ENCODE results near the gene DLG3.

Gene DLG3

GRCh38 chrX:70456256-70456655 lies 11.6 kb downstream of the DLG3 start:
- no peaks in the 10 kb centered on the region for H3K27me3 ChIP-seq (ENCODE audit: control insufficient read depth, insufficient read depth, low read length)
- H3K9me3 ChIP-seq (ENCODE audit: control insufficient read depth, low read depth, low read length), result no peaks in the 10 kb centered on the region
- H3K36me3 ChIP-seq (ENCODE audit: control insufficient read depth, low read depth, low read length), result peaks cover 11% of the 10 kb centered on the region
- H3K9ac ChIP-seq (ENCODE audit: low read length), result peak overlapping the region; percentile 80
- no peaks in the 10 kb centered on the region for H3K4me1 ChIP-seq (ENCODE audit: control insufficient read depth, low read depth, low read length)
- peak overlapping the region; percentile 9 for H3K27ac ChIP-seq (ENCODE audit: low read length)
- H3K4me3 ChIP-seq (ENCODE audit: low read length), result peak overlapping the region; percentile 65

- no peak overlapping the region for H3K9ac ChIP-seq (ENCODE audit: low read length)
- H3K27ac ChIP-seq (ENCODE audit: low read length), result no peak overlapping the region
- no peaks in the 10 kb centered on the region for H3K9me3 ChIP-seq (ENCODE audit: control insufficient read depth, low read depth, low read length)
- H3K36me3 ChIP-seq (ENCODE audit: control insufficient read depth, low read depth, low read length), result peaks cover 11% of the 10 kb centered on the region
- H3K4me3 ChIP-seq (ENCODE audit: low read length), result no peak overlapping the region
- no peaks in the 10 kb centered on the region for H3K27me3 ChIP-seq (ENCODE audit: control insufficient read depth, insufficient read depth, low read length)
- H3K4me1 ChIP-seq (ENCODE audit: control insufficient read depth, low read depth, low read length), result no peaks in the 10 kb centered on the region
Observed at GRCh38 chrX:70461026-70461425, 16.4 kb downstream of the DLG3 start.

- Histone ChIP-seq H3K27ac (ENCODE audit: low read length) (no peak overlapping the region), H3K27me3 (ENCODE audit: control insufficient read depth, insufficient read depth, low read length) (no peaks in the 10 kb centered on the region), H3K4me3 (ENCODE audit: low read length) (no peak overlapping the region), H3K9me3 (ENCODE audit: control insufficient read depth, low read depth, low read length) (no peaks in the 10 kb centered on the region), H3K36me3 (ENCODE audit: control insufficient read depth, low read depth, low read length) (peaks cover 10% of the 10 kb centered on the region), H3K9ac (ENCODE audit: low read length) (no peak overlapping the region), H3K4me1 (ENCODE audit: control insufficient read depth, low read depth, low read length) (no peaks in the 10 kb centered on the region)
Observed at GRCh38 chrX:70464051-70464450, 19.4 kb downstream of the DLG3 start.

- Histone ChIP-seq H3K9me3 (ENCODE audit: control insufficient read depth, low read depth, low read length) (no peaks in the 10 kb centered on the region), H3K4me3 (ENCODE audit: low read length) (no peak overlapping the region), H3K27me3 (ENCODE audit: control insufficient read depth, insufficient read depth, low read length) (no peaks in the 10 kb centered on the region), H3K9ac (ENCODE audit: low read length) (no peak overlapping the region), H3K36me3 (ENCODE audit: control insufficient read depth, low read depth, low read length) (no peaks in the 10 kb centered on the region), H3K4me1 (ENCODE audit: control insufficient read depth, low read depth, low read length) (no peaks in the 10 kb centered on the region), H3K27ac (ENCODE audit: low read length) (no peak overlapping the region)
Observed at GRCh38 chrX:70466968-70467367, 22.3 kb downstream of the DLG3 start.

GRCh38 chrX:70468709-70469108 lies 24.1 kb downstream of the DLG3 start:
- H3K9ac ChIP-seq (ENCODE audit: low read length), result no peak overlapping the region
- H3K27ac ChIP-seq (ENCODE audit: low read length), result no peak overlapping the region
- no peaks in the 10 kb centered on the region for H3K27me3 ChIP-seq (ENCODE audit: control insufficient read depth, insufficient read depth, low read length)
- H3K9me3 ChIP-seq (ENCODE audit: control insufficient read depth, low read depth, low read length), result peaks cover 9% of the 10 kb centered on the region
- no peak overlapping the region for H3K4me3 ChIP-seq (ENCODE audit: low read length)
- H3K4me1 ChIP-seq (ENCODE audit: control insufficient read depth, low read depth, low read length), result no peaks in the 10 kb centered on the region
- no peaks in the 10 kb centered on the region for H3K36me3 ChIP-seq (ENCODE audit: control insufficient read depth, low read depth, low read length)

GRCh38 chrX:70470850-70471289 lies 26.2 kb downstream of the DLG3 start:
- Histone ChIP-seq H3K27me3 (ENCODE audit: control insufficient read depth, insufficient read depth, low read length) (no peaks in the 10 kb centered on the region), H3K4me3 (ENCODE audit: low read length) (no peak overlapping the region), H3K4me1 (ENCODE audit: control insufficient read depth, low read depth, low read length) (peaks cover 6% of the 10 kb centered on the region), H3K9ac (ENCODE audit: low read length) (no peak overlapping the region), H3K9me3 (ENCODE audit: control insufficient read depth, low read depth, low read length) (peaks cover 9% of the 10 kb centered on the region), H3K36me3 (ENCODE audit: control insufficient read depth, low read depth, low read length) (no peaks in the 10 kb centered on the region), H3K27ac (ENCODE audit: low read length) (no peak overlapping the region)

- no peak overlapping the region for H3K27ac ChIP-seq (ENCODE audit: low read length)
- peaks cover 5% of the 10 kb centered on the region for H3K36me3 ChIP-seq (ENCODE audit: control insufficient read depth, low read depth, low read length)
- H3K9ac ChIP-seq (ENCODE audit: low read length), result peak overlapping the region; percentile 30
- peaks cover 47% of the 10 kb centered on the region for H3K4me1 ChIP-seq (ENCODE audit: control insufficient read depth, low read depth, low read length)
- no peaks in the 10 kb centered on the region for H3K27me3 ChIP-seq (ENCODE audit: control insufficient read depth, insufficient read depth, low read length)
- peaks cover 17% of the 10 kb centered on the region for H3K9me3 ChIP-seq (ENCODE audit: control insufficient read depth, low read depth, low read length)
- H3K4me3 ChIP-seq (ENCODE audit: low read length), result peak overlapping the region; percentile 2
Observed at GRCh38 chrX:70476166-70476933, 31.7 kb downstream of the DLG3 start.

GRCh38 chrX:70476934-70477733 lies 32.5 kb downstream of the DLG3 start:
- Histone ChIP-seq H3K4me3 (ENCODE audit: low read length) (peak overlapping the region; percentile 2), H3K4me1 (ENCODE audit: control insufficient read depth, low read depth, low read length) (peaks cover 47% of the 10 kb centered on the region), H3K9me3 (ENCODE audit: control insufficient read depth, low read depth, low read length) (peaks cover 17% of the 10 kb centered on the region), H3K27me3 (ENCODE audit: control insufficient read depth, insufficient read depth, low read length) (no peaks in the 10 kb centered on the region), H3K9ac (ENCODE audit: low read length) (peak overlapping the region; percentile 30), H3K27ac (ENCODE audit: low read length) (no peak overlapping the region), H3K36me3 (ENCODE audit: control insufficient read depth, low read depth, low read length) (peaks cover 12% of the 10 kb centered on the region)

- Histone ChIP-seq H3K9ac (ENCODE audit: low read length) (no peak overlapping the region), H3K4me3 (ENCODE audit: low read length) (peak overlapping the region; percentile 2), H3K27ac (ENCODE audit: low read length) (no peak overlapping the region), H3K36me3 (ENCODE audit: control insufficient read depth, low read depth, low read length) (peaks cover 12% of the 10 kb centered on the region), H3K4me1 (ENCODE audit: control insufficient read depth, low read depth, low read length) (peaks cover 47% of the 10 kb centered on the region), H3K9me3 (ENCODE audit: control insufficient read depth, low read depth, low read length) (peaks cover 14% of the 10 kb centered on the region), H3K27me3 (ENCODE audit: control insufficient read depth, insufficient read depth, low read length) (no peaks in the 10 kb centered on the region)
Observed at GRCh38 chrX:70477734-70478075, 33.1 kb downstream of the DLG3 start.

GRCh38 chrX:70478526-70479245 lies 34.1 kb downstream of the DLG3 start:
- Histone ChIP-seq H3K36me3 (ENCODE audit: control insufficient read depth, low read depth, low read length) (peaks cover 12% of the 10 kb centered on the region), H3K27ac (ENCODE audit: low read length) (no peak overlapping the region), H3K4me1 (ENCODE audit: control insufficient read depth, low read depth, low read length) (peaks cover 47% of the 10 kb centered on the region), H3K4me3 (ENCODE audit: low read length) (no peak overlapping the region), H3K9ac (ENCODE audit: low read length) (no peak overlapping the region), H3K27me3 (ENCODE audit: control insufficient read depth, insufficient read depth, low read length) (no peaks in the 10 kb centered on the region), H3K9me3 (ENCODE audit: control insufficient read depth, low read depth, low read length) (peaks cover 8% of the 10 kb centered on the region)

- Histone ChIP-seq H3K4me3 (ENCODE audit: low read length) (peak overlapping the region; percentile 13), H3K27ac (ENCODE audit: low read length) (peak overlapping the region; percentile 11), H3K27me3 (ENCODE audit: control insufficient read depth, insufficient read depth, low read length) (no peaks in the 10 kb centered on the region), H3K9me3 (ENCODE audit: control insufficient read depth, low read depth, low read length) (peaks cover 8% of the 10 kb centered on the region), H3K36me3 (ENCODE audit: control insufficient read depth, low read depth, low read length) (peaks cover 12% of the 10 kb centered on the region), H3K9ac (ENCODE audit: low read length) (no peak overlapping the region), H3K4me1 (ENCODE audit: control insufficient read depth, low read depth, low read length) (peaks cover 47% of the 10 kb centered on the region)
Observed at GRCh38 chrX:70479247-70479921, 34.7 kb downstream of the DLG3 start.
